ENCODE measurements around the gene TRNAU1AP.

TRNAU1AP gene

GRCh38 chr1:28613175-28613574, 60.3 kb downstream of the TRNAU1AP start:
- TF ChIP-seq ZFX (IDR thresholded peaks at IDR 0.05): no peak
- H3K27ac ChIP-seq: no peak overlapping the region
